Right kidney (tissue), 1 donor: Measurements from ENCODE around the gene MORN5.

Experiments
- DNase-seq: peaks from one replicate; pipeline ENCODE4 v3.0.0-alpha.2; 2016

Gene MORN5

DNA sequence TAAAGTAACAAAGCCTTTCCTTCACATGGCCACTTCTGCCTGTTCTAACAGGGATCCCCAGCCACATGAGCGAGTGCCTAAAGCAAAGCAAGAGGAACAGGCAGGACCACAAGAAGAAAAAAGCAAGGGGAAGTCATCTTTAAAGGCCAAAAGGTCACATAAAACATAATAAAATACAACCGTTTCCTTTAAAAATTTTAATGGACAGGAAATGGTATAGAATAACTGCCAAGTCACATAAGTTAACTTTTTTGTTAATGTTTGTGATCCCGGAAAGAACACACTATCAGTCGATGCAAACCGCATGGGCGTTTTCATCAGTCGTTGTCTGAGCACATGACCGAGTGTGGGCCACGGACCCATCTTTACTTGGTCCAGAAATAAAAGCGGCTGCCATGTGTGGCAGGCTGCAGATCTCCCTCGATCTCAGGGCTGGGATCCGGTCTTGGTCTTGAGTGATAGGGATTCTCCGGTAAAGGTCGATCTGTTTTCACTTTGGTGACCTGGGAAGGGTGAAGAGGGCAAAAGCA lies 15.8 kb upstream of the MORN5 start:
- DNase-seq: no peak

DNA sequence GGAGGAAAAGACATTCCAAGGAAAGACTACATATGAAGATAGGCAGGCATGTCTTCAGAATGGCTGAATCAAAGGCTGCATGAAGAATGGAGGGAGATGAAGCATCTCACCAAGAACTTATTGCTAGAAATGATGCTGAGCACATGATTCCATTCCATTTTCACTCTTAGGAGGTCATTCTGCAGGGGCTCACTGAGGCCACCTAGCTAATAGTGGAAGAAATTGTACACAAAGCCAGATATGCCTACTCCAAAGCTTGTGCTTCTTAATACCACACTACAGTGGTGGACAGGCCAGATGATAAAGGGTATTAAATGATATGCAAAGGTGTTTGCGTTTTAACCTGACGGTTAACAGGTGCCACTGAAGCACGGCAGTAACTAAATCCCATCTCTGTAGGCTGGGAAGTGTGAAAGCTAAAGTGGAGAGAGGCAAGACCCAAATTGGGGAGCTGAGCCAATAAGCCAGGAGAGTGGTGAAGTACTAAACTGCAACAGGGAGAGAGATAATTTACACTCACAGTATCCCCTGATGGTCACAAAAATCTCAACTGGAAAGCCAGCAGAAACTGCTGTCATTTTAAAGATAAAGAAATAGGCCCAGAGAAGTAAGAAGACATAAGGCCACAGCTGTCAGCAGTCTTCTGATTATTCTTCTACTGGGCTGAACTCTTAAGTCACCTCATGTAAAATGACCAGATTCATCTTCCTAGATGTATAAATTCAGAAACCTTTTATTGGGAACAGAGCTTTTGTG lies 14.7 kb upstream of the MORN5 start:
- DNase-seq: no peak

DNA sequence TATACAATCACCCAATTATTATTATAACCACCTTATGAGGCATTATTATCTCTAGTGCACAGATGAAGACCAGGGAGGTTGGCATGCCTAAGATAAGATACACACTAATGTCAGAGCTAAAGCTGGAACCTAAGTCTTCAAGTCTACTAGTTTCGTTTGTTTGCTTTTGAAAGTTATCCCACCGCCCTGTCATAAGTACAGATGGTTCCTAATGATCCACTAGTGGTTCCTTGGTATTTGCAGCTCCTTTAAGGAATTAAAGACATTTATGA lies 14.2 kb upstream of the MORN5 start:
- no peak for DNase-seq

DNA sequence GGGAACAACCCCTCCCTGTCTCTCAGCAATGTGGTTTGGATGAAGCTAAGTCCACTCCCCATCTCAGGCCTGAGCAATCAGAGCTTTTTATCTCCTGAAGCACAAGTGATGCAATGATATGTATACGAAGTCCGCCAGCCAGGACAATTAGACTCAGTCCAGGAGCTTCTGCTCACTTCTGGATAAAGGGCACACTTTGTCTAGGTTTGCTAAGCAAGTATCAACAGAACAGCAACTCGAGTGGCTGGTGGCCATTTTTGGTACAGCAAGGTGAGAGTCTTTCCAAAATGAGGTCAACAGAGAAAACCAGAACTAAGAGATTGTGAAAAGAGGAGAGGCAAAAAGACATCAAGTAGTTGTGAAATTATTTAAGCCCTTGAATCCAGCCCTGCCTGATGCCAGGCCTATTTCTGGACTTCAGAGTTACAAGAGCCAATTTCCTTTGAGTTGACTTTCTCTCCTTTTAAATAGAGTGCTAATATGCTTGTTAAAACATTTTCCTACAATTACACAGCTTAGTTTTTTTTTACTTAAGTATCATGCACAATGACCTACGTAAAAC lies 8.4 kb upstream of the MORN5 start:
- DNase-seq: no peak

DNA sequence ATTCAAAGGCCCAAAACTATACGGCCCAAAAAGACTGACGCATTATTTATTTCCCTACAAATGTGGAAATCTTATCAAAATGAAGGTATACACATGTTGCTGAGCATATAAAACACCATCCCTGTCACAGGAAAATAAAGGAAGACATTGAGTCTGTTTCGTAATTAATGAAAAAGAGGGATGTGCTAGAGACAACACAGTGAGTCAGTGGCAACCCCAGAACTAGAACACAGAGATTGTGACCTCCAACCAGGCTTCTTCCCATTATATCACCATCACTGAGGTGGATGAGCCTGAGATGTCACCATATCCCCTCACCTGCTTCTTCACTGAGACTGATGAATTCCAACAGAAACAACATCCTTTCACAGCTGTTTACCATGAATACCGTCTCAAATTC lies 3.9 kb upstream of the MORN5 start:
- DNase-seq: no peak

DNA sequence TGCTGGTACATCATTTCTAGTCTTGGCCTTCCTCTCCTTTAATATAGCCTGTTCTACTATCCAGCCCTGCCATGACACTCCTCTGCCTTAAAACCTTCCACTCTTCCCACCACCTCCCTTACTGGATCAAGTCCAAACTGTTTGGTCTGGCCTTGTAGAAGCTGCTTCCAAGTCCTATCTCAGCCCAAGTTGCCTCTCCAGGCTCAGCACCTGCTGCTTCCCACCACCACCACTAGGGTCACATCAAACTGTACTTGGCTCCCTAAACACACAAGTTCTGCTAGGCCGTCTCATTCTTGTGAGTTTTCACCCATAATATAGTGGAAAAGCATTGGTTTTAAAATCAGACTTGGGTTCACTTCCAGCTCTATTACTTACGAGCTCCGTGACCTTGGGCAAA lies 1.5 kb upstream of the MORN5 start:
- DNase-seq: no peak

DNA sequence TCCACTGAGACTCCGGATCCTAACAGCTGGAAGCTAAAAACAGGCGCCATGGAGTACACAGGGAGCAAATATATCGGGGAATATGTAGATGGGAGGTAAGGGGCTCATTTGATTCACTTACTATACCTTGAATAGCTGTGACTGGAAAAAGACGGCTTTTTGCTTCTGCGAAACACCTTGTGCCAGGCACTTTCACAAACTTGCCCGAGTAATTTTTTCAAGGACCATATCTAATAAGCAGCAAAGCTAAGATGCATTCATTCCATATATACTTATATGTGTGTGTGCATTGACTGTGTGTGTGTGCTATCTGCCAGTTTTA lies 178 bp downstream of the MORN5 start:
- no peak for DNase-seq

DNA sequence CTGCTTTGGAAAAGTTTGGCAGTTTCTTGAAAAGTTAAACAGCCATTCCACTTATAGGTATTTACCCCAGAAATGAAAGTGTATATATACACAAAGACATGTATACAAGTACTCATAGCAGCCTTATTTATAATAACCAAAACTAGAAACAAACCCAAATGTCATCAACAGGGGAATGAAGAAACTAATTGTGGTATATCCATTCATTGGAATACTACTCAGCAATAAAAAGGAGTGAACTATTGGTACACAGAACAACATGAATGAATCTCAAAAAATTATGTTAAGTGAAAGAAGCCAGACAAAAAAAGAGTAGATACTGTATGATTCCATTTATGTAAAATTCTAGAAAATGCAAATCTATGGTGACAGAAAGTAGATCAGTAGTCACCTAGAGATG lies 2.7 kb downstream of the MORN5 start:
- no peak for DNase-seq

DNA sequence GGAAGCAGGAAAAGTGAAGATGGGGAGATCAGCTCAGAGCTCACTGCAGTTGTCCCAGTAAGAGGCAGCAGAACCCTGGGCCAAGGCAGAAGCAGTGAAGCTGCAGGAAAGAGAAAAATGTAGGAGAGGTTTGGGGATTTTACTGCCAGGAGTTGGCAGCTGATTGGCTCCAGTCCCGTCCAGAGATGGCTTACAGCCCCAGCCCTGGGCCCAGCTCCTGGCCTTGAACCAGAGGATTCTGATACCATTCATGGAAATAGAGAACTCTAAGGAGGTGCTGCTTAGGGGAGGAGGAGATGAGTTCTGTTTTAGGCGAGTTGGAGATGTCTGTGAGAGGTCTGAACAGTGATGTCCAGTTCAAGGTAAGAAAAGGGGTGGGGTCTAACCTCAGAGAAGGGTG lies 4.6 kb downstream of the MORN5 start:
- DNase-seq: no peak

DNA sequence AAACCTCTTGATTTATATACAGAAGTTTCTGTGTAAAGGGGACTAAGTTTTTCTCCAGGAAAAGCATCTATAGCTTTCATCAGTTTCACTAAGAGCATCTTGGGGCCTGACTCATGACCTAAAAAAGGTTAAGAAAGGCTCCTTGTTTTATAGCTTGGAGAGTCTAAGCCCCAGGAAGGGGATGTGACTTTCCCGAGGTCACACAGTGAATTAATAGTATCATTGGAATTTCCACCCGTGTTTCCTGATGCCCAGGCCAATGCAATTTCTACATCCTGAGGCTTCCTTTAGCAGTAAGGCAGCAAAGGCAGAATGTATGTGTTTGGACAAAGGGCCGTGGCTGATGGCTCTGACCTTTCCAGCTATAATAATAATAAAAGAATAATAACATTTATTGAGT lies 8.6 kb downstream of the MORN5 start:
- DNase-seq: no peak

DNA sequence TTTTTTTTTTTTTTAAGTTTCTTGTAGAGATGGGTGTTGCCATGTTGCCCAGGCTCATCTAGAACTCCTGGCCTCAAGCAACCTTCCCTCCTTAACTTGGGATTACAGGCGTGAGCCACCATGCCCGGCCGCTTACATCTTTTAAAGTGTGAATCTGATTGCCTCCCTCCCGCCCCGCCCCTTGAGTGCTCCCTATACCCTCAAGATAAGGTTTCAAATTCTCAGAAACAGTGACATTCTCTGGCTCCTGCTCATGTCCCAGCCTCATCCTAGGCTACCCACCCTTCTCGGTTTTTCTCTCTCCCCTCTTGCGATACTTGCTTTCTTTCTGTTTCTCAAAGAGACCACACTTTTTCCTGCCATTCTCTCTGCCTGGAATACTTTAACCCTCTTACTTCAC lies 12.4 kb downstream of the MORN5 start:
- no peak for DNase-seq

DNA sequence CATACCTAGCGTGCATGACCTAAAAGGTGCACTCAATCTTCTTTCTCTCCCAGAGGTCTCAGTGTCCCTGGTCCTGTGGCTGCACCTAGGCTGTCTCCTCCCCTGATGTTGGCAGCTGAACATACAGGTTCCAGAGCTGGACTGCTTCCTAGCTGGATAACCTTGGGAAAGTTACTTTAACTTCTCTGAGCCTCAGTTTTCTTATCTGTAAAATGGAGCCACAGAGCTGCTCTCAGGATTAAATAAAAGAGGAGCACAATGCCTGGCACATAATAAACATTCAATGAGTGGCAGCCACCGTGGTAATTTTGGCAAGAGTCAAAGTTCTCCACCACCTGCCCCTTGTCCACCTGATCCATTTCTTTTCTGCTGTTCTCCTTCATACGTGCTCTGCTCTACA lies 14.0 kb downstream of the MORN5 start:
- no peak for DNase-seq

DNA sequence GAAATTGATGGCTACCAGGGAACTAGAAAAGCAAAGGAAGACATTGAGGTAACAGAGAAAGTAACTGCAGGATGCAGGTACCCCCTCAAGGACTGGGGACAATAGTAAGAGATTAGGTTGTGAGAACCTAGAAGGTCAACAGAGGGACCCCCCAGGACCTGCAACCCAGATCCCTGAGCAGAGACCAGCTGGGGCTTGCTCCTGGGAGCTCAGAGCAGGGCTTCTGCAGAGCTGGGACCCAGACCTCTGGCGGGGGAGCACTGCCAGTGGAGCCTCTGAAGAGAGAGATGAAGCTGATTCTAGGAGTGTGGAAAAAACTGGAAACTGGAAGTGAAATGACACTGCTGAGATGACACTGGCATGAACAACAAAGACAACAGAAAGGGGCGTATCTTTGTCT lies 17.2 kb downstream of the MORN5 start:
- DNase-seq: no peak

DNA sequence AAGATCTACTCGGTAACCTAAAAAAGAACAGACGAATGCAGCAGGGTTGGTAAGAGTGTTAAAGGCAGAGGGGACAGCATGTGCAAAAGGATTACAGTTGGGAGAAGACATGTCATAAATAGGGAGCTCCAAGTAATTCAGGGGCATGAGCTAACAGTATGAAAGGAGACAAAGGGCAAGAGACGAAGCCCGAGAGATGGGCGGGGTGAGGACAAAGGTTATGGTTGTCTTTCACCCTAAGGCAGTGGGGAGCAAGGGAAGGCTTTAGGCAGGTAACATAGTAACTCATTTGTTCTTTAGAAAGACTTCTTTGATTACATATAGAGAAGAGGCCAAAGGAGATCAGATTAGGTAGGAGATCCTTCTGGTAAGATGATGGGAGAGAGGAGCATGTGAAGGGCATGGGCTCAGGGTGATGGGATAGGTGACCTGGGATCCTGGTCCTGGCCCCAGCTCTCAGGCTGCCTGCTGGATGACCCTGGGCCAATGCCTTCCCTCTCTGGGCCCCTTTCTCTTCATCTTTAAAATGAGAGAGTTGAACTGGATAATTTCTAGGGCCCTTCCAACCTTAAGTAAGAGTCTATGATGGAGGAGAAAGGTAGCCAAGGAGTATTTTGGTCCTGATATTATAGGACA lies 19.5 kb downstream of the MORN5 start:
- DNase-seq: no peak

DNA sequence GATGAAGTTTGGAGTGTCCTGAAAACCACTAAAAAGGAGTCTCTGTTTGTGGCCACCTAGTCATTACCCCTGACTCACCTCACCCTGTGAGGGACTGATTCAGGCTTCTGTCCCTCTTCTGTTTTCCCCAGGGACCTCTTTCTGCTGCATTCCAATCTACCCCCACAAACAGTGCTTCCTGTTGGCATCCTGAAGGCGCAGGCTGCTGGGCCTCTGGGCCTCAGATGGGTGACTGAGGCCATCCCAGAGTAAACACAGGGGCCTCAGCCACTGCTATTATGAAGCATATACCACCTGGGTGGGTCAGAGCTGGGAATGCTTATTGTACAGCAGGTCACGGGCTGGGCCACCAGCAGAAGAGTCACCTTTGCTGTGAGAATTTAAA lies 20.0 kb downstream of the MORN5 start:
- DNase-seq: no peak

DNA sequence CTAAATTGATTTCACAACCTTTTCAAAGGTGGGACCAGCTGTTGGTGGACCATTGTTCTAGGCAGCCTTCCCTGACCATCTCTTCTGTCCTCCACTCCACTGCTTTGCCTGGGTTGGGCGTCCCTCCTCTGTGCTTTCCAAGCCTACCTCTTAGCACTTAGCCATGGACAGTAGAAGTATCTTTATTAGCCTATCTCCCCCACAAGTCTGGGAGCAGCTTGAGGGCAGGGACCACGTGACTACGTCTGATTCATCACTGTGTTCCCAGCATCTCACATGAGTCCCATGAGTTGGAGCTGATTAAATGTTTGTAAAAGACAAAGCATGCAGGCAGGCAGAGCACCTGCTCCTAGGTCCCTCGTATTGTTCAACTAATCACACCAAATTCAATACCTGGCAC lies 20.9 kb downstream of the MORN5 start:
- no peak for DNase-seq

DNA sequence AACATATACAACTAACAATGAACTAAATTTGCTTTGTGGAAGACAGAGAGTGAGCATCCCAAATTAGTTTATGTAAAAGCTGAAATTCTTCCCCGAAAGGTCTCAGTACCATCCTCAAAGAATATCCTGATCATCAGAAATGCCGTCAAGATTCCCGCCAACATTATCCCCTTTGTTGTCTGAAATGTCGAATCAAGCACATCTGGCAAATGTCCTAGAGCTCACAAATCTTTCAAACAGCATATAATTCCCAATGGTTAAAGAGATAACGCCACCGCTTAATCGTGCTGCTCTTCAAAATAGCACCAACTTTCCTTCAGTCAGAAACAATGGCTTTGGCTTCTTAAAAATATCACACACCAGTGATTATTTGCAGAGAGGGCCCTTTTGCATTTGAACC lies 23.8 kb downstream of the MORN5 start:
- DNase-seq: no peak

DNA sequence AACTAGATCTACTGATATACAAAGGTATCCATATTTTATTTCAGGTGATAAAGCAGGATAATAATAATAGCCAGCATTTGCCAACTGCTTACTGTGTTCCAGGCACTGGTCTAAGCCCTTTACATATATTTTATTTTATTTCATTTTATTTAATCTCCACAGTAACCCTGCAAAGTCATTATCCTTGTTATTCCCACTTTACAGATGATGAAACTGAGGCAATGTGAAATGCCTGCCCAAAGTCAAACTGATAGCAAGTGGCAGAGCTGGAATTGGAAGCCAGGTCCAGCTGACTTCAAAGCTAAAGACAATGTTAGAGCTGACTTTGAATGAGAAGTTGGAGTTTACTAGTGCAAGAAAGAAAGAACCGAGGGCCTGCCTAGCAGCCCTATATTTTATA lies 24.8 kb downstream of the MORN5 start:
- DNase-seq: no peak

DNA sequence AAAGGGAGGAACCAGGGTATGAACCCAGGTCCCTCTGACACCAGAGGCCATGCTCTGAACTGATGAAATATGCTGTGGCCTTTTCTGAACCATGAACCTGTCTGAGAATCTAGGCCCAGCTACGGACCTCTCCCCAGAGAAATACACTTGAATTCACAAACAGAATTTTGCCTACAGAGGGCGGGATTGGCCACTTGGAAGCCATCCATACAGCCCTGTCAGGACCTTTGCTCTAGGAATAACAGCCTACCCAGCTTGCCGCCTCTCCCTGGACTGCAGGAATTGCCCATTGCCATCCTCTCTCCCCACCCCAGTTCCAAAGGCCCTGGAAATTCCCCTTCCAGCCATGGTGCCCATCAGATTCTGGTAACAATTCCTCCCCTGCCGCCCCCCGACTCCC lies 26.6 kb downstream of the MORN5 start:
- no peak for DNase-seq

DNA sequence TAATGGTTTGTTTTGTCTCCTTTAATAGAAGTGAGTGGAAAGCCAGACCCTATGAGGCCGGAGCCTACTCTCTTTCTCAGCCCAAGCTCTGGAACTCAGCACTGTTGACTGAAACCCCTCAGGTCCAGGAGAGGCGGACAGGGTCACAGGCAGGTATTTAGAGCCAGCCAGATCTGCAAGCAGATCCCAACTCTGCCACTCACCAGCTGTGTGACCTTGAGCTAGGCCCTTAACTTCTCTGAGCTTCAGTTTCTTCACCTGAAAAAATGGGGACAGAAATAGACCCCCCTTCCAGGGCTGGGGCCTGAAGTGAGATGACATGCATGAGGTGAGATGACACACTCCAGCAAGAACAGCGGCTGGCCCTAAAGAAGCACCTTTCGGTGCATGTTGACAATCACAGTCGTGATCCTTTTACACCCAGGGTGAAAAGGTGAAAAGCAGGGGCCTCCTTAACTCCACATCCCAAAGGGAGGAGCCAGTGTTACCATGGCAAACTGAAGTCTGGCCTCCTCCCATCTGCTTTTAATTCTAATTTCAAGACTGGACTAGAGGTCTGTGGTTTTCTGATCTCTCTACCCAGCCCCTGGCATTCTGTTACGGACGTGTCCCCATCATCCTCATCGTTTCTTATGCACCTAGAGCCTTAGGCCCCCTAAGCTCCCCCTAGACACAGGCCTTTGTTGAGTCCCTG lies 27.2 kb downstream of the MORN5 start:
- DNase-seq: no peak

DNA sequence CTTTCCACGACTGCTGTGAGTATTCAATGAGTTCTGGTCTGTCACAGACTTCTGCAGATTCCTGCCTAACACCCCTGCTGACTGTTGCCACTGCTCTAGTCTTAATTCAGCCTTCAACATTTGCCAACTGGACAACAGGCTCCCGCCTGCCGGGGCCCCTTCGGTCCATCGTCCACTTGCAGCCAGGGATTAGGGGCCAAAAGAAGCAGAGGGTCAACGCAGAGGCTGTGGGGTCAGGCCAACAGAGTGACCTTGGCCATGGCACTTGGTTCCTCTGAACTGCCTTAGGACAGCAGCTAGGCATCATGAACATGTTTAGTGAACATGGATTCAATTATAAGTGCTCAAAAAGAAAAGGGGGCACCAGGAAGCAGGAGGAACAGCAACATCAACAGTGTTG lies 28.7 kb downstream of the MORN5 start:
- DNase-seq: no peak

DNA sequence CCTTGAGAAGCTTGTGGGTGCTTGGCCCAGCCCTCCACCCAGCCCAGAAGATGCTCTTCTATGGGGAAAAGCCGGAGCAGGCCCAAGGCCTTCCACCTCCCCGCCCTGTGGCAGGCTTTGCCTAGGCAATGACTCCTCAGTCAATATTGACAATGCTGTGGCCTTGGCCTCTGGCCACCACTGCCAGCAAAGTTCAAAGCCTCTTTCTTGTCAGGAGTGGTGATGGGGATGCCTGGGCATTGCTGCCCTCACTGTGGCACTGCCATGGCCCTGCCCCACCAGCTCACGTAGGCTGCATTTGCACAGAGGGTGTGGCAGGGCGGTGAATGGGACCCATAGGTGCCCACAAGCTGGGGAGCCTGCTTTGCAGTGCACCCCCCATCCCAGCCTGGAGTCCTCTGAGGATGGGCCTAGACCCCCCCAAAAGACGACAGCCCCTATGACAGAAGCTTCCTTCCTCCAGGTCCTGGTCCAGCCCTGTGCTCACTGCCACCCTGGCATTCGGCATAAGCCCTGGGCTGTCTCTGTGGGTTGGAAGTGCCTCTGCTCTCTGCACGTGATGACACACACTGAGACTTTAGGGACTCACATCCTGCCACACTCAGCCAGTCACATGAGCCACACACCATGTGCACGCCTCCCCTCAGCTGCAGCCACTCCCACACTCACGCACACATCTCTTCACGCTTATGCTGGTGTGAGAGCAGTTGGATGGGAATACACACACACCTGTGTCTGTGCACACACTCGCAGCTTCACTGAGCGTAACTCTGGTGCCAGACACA lies 31.1 kb downstream of the MORN5 start:
- DNase-seq: no peak

DNA sequence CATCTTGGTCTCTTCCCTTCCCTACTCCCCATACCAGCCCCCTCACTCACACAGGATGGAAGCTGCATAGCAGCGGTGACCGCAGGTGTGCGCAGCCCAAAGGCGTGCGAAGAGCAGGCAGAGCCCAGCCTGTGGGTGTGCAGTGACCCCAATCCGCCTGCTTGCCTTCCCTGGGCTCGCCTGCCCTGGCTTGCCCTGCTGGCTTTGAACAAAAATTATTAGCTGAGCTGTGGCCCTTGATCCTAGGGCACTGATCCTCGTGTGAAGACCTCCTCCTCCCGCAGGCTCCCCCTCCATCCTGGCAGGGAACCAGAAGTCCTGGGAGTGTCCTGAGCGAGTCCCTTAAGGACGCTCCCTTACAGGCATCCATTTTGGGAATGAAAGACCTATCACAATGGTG lies 31.9 kb downstream of the MORN5 start:
- peak; percentile 54 for DNase-seq
